Tibial nerve (tissue), 4 donors: ENCODE measurements around the gene CHPF.

ENCODE experiments used
- EP300 ChIP-seq, 2 donors: sonication (generic); formaldehyde crosslinking; IDR thresholded peaks; one replicate each; pipeline ENCODE4 v1.6.1; 2017; ENCODE audit warnings: antibody characterized with exemption in 2 of 2, mild to moderate bottlenecking in 1 of 2
- POLR2A ChIP-seq, 2 donors: fragments of 450-650 bp; IDR thresholded peaks; one replicate each; pipeline ENCODE4 v1.6.1; 2017; ENCODE audit warnings: antibody characterized with exemption in 2 of 2, mild to moderate bottlenecking in 2 of 2, moderate library complexity in 2 of 2
- TF ChIP-seq, protein P1 (sequence below), 5 experiments: fragments of 200-600 bp in 3 of 5; fragments of 450-650 bp in 2 of 5; sonication (generic) in 3 of 5; IDR thresholded peaks; one replicate each; pipeline ENCODE4 v1.5.1; 2016 to 2019; ENCODE audit warnings: antibody characterized with exemption in 5 of 5, mild to moderate bottlenecking in 3 of 5, moderate library complexity in 2 of 5

DNA sequence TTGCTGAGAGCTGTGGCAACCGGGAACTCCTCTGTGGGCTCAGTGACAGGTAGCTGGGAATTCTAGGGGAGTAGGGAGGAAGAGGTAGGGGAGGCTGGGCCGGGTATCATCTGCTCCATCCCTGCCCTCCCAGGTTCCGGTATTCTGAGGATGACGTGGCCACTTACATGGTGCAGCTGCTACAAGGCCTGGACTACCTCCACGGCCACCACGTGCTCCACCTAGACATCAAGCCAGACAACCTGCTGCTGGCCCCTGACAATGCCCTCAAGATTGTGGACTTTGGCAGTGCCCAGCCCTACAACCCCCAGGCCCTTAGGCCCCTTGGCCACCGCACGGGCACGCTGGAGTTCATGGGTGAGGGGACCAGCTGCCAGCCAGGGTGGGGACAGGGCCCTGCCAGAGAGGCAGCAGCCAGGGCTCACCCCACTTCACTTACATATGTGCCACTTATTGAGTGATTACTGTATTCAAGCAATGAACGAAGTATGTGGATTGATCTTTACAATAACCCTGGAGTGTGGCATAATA, 52.9 kb downstream of the CHPF start:
- TF ChIP-seq, protein P1, sequence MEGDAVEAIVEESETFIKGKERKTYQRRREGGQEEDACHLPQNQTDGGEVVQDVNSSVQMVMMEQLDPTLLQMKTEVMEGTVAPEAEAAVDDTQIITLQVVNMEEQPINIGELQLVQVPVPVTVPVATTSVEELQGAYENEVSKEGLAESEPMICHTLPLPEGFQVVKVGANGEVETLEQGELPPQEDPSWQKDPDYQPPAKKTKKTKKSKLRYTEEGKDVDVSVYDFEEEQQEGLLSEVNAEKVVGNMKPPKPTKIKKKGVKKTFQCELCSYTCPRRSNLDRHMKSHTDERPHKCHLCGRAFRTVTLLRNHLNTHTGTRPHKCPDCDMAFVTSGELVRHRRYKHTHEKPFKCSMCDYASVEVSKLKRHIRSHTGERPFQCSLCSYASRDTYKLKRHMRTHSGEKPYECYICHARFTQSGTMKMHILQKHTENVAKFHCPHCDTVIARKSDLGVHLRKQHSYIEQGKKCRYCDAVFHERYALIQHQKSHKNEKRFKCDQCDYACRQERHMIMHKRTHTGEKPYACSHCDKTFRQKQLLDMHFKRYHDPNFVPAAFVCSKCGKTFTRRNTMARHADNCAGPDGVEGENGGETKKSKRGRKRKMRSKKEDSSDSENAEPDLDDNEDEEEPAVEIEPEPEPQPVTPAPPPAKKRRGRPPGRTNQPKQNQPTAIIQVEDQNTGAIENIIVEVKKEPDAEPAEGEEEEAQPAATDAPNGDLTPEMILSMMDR (IDR thresholded peaks at IDR 0.05) = no peak
- TF ChIP-seq POLR2A (IDR thresholded peaks at IDR 0.05) = no peak
- no peak for TF ChIP-seq EP300 (IDR thresholded peaks at IDR 0.05)
